Measurements from ENCODE around the gene SMC1B. TPM values are rescaled to one million over a fixed set of nuclear protein-coding genes. Genes with fewer than 3 reads are reported as not detected.

The SMC1B gene
- total and polyA plus RNA-seq, 2 of the 8 experiments (the other 6 are each of a cell fraction or from before 2014, with no cell fraction given) = 0.02 TPM; not detected in 1

DNA sequence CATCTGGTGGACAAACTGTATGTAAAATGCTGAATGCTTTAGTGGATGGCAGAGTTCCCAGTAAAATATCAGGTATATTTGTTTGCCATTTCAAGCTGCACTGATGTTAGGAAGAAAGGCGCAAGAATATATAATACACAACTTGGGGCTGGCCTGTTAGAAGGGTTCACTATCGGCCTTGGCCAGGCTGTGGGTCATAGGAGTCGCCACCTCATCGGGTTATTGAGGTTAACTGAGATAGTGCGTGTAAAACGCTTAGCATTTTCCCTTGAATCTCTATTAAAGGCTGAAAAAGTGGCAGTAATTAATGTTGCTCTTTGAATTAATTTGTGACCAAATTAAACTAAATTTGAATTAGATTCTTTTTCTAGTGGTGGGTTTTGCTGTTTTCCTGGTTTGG, 98.6 kb downstream of the SMC1B start:
- Histone ChIP-seq H3K4me3 (ENCODE audit: extremely low read depth in 1 of 4, insufficient read depth in 2 of 4, low read depth in 3 of 4, low read length in 4 of 4) (no peak overlapping the region), H3K4ac (replicated peaks; ENCODE audit: insufficient read length, low read depth, low read length) (no peak overlapping the region), H3K27me3 (replicated peaks in 1 of 4; ENCODE audit: control insufficient read depth in 3 of 4, extremely low read depth in 1 of 4, insufficient read depth in 3 of 4, low read length in 3 of 4) (peaks cover 0 to 4% (median 0%) of the 10 kb centered on the region in 4 experiments; a peak in 2 of 7 replicates), H3K56ac (replicated peaks; ENCODE audit: insufficient read length, low read depth, low read length) (no peak overlapping the region), H3K79me1 (ENCODE audit: low read depth, low read length) (peaks cover 12% of the 10 kb centered on the region), H3K79me2 (ENCODE audit: control insufficient read depth in 1 of 2, insufficient read depth in 2 of 2, low read length in 2 of 2) (peaks cover 0 to 57% of the 10 kb centered on the region in 2 experiments; a peak in 3 of 4 replicates), H2BK15ac (ENCODE audit: low read length) (no peak overlapping the region), H4K91ac (replicated peaks; ENCODE audit: insufficient read length, low read length) (no peak overlapping the region), H3K4me1 (replicated peaks in 1 of 4; ENCODE audit: control insufficient read depth in 3 of 4, insufficient read depth in 4 of 4, low read length in 3 of 4) (peaks cover 0 to 5% (median 3%) of the 10 kb centered on the region in 4 experiments; a peak in 3 of 7 replicates), H2AK5ac (ENCODE audit: low read depth, low read length) (no peak overlapping the region), H2BK20ac (ENCODE audit: low read length) (no peak overlapping the region), H4K8ac (ENCODE audit: extremely low read depth, insufficient read depth, low read length) (no peak overlapping the region), H2BK120ac (replicated peaks; ENCODE audit: low read depth, low read length) (no peak overlapping the region), H3K23me2 (ENCODE audit: low read depth, low read length) (peaks cover 3% of the 10 kb centered on the region; the same call in 1 of the 2 replicates), H2BK5ac (ENCODE audit: low read depth, low read length) (no peak overlapping the region), H3K36me3 (ENCODE audit: control insufficient read depth in 2 of 4, insufficient read depth in 4 of 4, low read length in 3 of 4) (no peaks in the 10 kb centered on the region), H3K4me2 (ENCODE audit: insufficient read depth in 1 of 2, low read depth in 2 of 2, low read length in 2 of 2) (no peak overlapping the region), H4K5ac (ENCODE audit: insufficient read length, low read depth, low read length) (no peak overlapping the region), H3K23ac (ENCODE audit: insufficient read length) (no peak overlapping the region), H2AFZ (ENCODE audit: low read length) (no peak overlapping the region), H4K20me1 (replicated peaks in 1 of 2; ENCODE audit: control insufficient read depth in 1 of 2, insufficient read depth in 2 of 2, low read length in 2 of 2) (peaks cover 0 to 21% of the 10 kb centered on the region in 2 experiments), H3K9me3 (ENCODE audit: insufficient read depth in 2 of 2, low read depth in 1 of 2, low read length in 1 of 2) (no peaks in the 10 kb centered on the region), H3K18ac (ENCODE audit: extremely low read depth, low read length) (no peak overlapping the region), H2BK12ac (ENCODE audit: low read depth, low read length) (no peak overlapping the region), H3K14ac (ENCODE audit: insufficient read length) (no peak overlapping the region), H3K27ac (ENCODE audit: low read depth, low read length) (no peak overlapping the region), H3K9ac (replicated peaks in 1 of 4; ENCODE audit: extremely low read depth in 1 of 4, low read depth in 3 of 4, low read length in 3 of 4) (no peak overlapping the region)
- 94% methylated on average over 6 of the region's 6 CpGs; no CpG with 5 or more reads in 1 of the 2 experiments for WGBS, 2 experiments (ENCODE audit: extremely low coverage in 1 of 2, insufficient coverage in 1 of 2, insufficient read length in 1 of 2, insufficient replicate concordance in 2 of 2, low coverage in 1 of 2, low lambda C conversion rate in 2 of 2, missing lambda C conversion rate in 1 of 2)
- TF ChIP-seq, protein P1, sequence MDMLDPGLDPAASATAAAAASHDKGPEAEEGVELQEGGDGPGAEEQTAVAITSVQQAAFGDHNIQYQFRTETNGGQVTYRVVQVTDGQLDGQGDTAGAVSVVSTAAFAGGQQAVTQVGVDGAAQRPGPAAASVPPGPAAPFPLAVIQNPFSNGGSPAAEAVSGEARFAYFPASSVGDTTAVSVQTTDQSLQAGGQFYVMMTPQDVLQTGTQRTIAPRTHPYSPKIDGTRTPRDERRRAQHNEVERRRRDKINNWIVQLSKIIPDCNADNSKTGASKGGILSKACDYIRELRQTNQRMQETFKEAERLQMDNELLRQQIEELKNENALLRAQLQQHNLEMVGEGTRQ (IDR thresholded peaks at IDR 0.05; ENCODE audit: low read length) = no peak
- TF ChIP-seq GTF2F1 (IDR thresholded peaks at IDR 0.05; ENCODE audit: borderline replicate concordance, low read depth, low read length) (no peak), EGR1 (IDR thresholded peaks at IDR 0.05; ENCODE audit: borderline replicate concordance, low read depth, low read length) (no peak), RBBP5 (IDR thresholded peaks at IDR 0.05; ENCODE audit: borderline replicate concordance, low read depth, low read length) (no peak), CBX5 (IDR thresholded peaks at IDR 0.05; ENCODE audit: low read depth, low read length) (no peak), EP300 (IDR thresholded peaks at IDR 0.05; ENCODE audit: borderline replicate concordance in 1 of 2, low read depth in 2 of 2, low read length in 2 of 2) (no peak), SIRT6 (IDR thresholded peaks at IDR 0.05; ENCODE audit: low read length) (no peak), JUND (IDR thresholded peaks at IDR 0.05; ENCODE audit: low read length) (no peak), TAF1 (IDR thresholded peaks at IDR 0.05; ENCODE audit: low read depth, low read length) (no peak), ZNF274 (IDR thresholded peaks at IDR 0.05; ENCODE audit: borderline replicate concordance, extremely low read depth, low read length) (no peak), CEBPB (IDR thresholded peaks at IDR 0.05; ENCODE audit: low read depth, low read length) (no peak)
- TF ChIP-seq, protein P2, sequence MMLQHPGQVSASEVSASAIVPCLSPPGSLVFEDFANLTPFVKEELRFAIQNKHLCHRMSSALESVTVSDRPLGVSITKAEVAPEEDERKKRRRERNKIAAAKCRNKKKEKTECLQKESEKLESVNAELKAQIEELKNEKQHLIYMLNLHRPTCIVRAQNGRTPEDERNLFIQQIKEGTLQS (IDR thresholded peaks at IDR 0.05; ENCODE audit: insufficient read depth, low read depth, low read length) = no peak
- CTCF ChIA-PET (ENCODE audit: partially characterized antibody) = no interaction called here
- FAIRE-seq (no peak), DNase-seq (ENCODE audit: low read depth in 1 of 2, low spot score in 2 of 2) (no peak)
- POLR2A ChIA-PET (ENCODE audit: partially characterized antibody) = no interaction called here
